HepG2 (cell line): ENCODE measurements around the gene ABCC3. TPM values are rescaled to one million over a fixed set of nuclear protein-coding genes. Genes with fewer than 3 reads are reported as not detected.

Experiments
- BORCS8-MEF2B ChIP-seq: sonication (generic); formaldehyde crosslinking; IDR thresholded peaks from 2 replicates; pipeline ENCODE4 v1.8.0; 2022; ENCODE audit warnings: mild to moderate bottlenecking, missing genetic modification reagents
- HBP1 ChIP-seq: IDR thresholded peaks from 2 replicates; pipeline ENCODE4 v1.6.1; 2016; ENCODE audit warnings: low read depth, control low read depth
- HDAC2 ChIP-seq: sonication (generic); formaldehyde crosslinking; IDR thresholded peaks from 2 replicates; pipeline ENCODE4 v1.4.0; 2020; ENCODE audit warnings: missing genetic modification reagents
- HMGXB3 ChIP-seq: sonication (generic); formaldehyde crosslinking; IDR thresholded peaks from 2 replicates; pipeline ENCODE4 v1.4.0; 2020; ENCODE audit warnings: missing genetic modification reagents, borderline replicate concordance
- NCOA2 ChIP-seq: sonication (generic); formaldehyde crosslinking; IDR thresholded peaks from 2 replicates; pipeline ENCODE4 v1.8.0; 2022; ENCODE audit warnings: inconsistent platforms
- NFE2L1 ChIP-seq: sonication (generic); formaldehyde crosslinking; IDR thresholded peaks from 2 replicates; pipeline ENCODE4 v1.4.0; 2020; ENCODE audit warnings: missing genetic modification reagents, mild to moderate bottlenecking, borderline replicate concordance
- NR2F1 ChIP-seq, 2 experiments: fragments of 450-650 bp in 1 of 2; formaldehyde crosslinking in 1 of 2; IDR thresholded peaks; 2 replicates each; pipeline versions ENCODE4 v1.5.0 to v1.6.1; 2016 to 2020; ENCODE audit warnings: mild to moderate bottlenecking in 1 of 2, missing compliant biosample characterization in 1 of 2, missing genetic modification reagents in 1 of 2, moderate library complexity in 1 of 2
- PATZ1 ChIP-seq: sonication (generic); formaldehyde crosslinking; IDR thresholded peaks from 2 replicates; pipeline ENCODE4 v1.4.0; 2020; ENCODE audit warnings: missing genetic modification reagents
- POGK ChIP-seq: sonication (generic); formaldehyde crosslinking; conservative IDR thresholded peaks from 2 replicates; pipeline ENCODE4 v1.8.0; 2022; ENCODE audit warnings: mild to moderate bottlenecking, moderate library complexity, missing genetic modification reagents
- POLR2G ChIP-seq: fragments of 200-400 bp; formaldehyde crosslinking; IDR thresholded peaks from 2 replicates; pipeline ENCODE4 v1.6.1; 2018; ENCODE audit warnings: mild to moderate bottlenecking, low read depth, low read length, moderate library complexity
- PPARG ChIP-seq: conservative IDR thresholded peaks from 2 replicates; pipeline ENCODE4 v1.6.1; 2016; ENCODE audit warnings: missing biosample characterization, missing genetic modification reagents
- TBL1XR1 ChIP-seq: fragments of 150-350 bp; IDR thresholded peaks from 2 replicates; pipeline ENCODE4 v1.6.1; 2014; ENCODE audit warnings: borderline replicate concordance, low read length; ENCODE audit not compliant: partially characterized antibody
- TCF12 ChIP-seq, 2 experiments: fragments of 450-650 bp in 1 of 2; sonication (generic) in 1 of 2; formaldehyde crosslinking in 1 of 2; IDR thresholded peaks; 2 replicates each; pipeline versions ENCODE4 v1.6.1 to v1.8.0; 2017 to 2022; ENCODE audit warnings: antibody characterized with exemption in 1 of 2, mild to moderate bottlenecking in 1 of 2, missing genetic modification reagents in 1 of 2, moderate library complexity in 1 of 2
- TEAD3 ChIP-seq: optimal IDR thresholded peaks from 2 replicates; pipeline ENCODE3; 2016; ENCODE audit warnings: borderline replicate concordance
- THAP11 ChIP-seq: IDR thresholded peaks from 2 replicates; pipeline ENCODE4 v1.6.1; 2016; ENCODE audit warnings: missing biosample characterization, missing genetic modification reagents
- ZNF331 ChIP-seq: sonication (generic); formaldehyde crosslinking; IDR thresholded peaks from 2 replicates; pipeline ENCODE4 v1.4.0; 2020; ENCODE audit warnings: missing genetic modification reagents
- ZNF672 ChIP-seq: sonication (generic); formaldehyde crosslinking; IDR thresholded peaks from 2 replicates; pipeline ENCODE4 v1.8.1; 2022; ENCODE audit warnings: missing genetic modification reagents
- polyA plus RNA-seq, 8 experiments: library from polyadenylated mRNA; depleted of rRNA in 3 of 8; stranded (reverse) in 7 of 8; unstranded in 1 of 8; fragments of >200 nt; fragmentation: Illumina TruSeq in 4 of 8; extraction: Trizol in 4 of 8; gene quantifications; 2 replicates each; pipeline versions ENCODE4 v1.2.1 to v1.2.3, GENCODE V29; 2011 to 2016; ENCODE audit warnings: low read depth in 4 of 8, missing spikeins in 1 of 8, mixed read lengths in 1 of 8; ENCODE audit not compliant: insufficient read depth in 1 of 8
- total RNA-seq, 5 experiments: library from RNA; depleted of rRNA; stranded (reverse); fragments of >200 nt; fragmentation: Illumina TruSeq; extraction: Trizol; gene quantifications; 2 replicates each; pipeline ENCODE4 v1.2.3, GENCODE V29; 2016; ENCODE audit warnings: low read depth in 1 of 5

Gene ABCC3
- total and polyA plus RNA-seq, 2 of the 13 experiments (the other 11 are each of a cell fraction or from before 2014, with no cell fraction given) = 25.2 to 50.7 TPM

GRCh38 chr17:50661795-50662391 is 27.2 kb downstream of the ABCC3 start (continued):
- TF ChIP-seq PATZ1 (CRISPR knock-in tag) (peak; percentile 74), POGK (CRISPR knock-in tag) (0 out of 2 replicates have a peak, but pooled peaks have one; percentile 46), POLR2G (peak; percentile 62), TBL1XR1 (peak; percentile 20), NCOA2 (CRISPR knock-in tag) (peak; percentile 79), PPARG (peak; percentile 100), BORCS8-MEF2B (peak; percentile 69; the same call in 1 of the 2 replicates), THAP11 (CRISPR knock-in tag) (peak; percentile 68), NR2F1 (CRISPR knock-in tag; IDR thresholded peaks at IDR 0.05) (peak; percentile 37; a peak in 2 of 4 replicates), HBP1 (CRISPR knock-in tag) (peak; percentile 34; the same call in 1 of the 2 replicates), NFE2L1 (peak; percentile 93; the same call in 1 of the 2 replicates), HDAC2 (CRISPR knock-in tag) (peak; percentile 82), TCF12 (IDR thresholded peaks at IDR 0.05) (no peak), TCF12 (CRISPR knock-in tag; IDR thresholded peaks at IDR 0.05) (no peak), ZNF672 (CRISPR knock-in tag) (no peak), HMGXB3 (CRISPR knock-in tag) (peak; percentile 72; the same call in 1 of the 2 replicates), TEAD3 (CRISPR knock-in tag) (peak; percentile 42), ZNF331 (CRISPR knock-in tag) (peak; percentile 51; the same call in 1 of the 2 replicates)
